ENCODE measurements around the gene CPLX3.

CPLX3 gene

GRCh38 chr15:74800559-74801094 lies 25.8 kb upstream of the CPLX3 start:
- no peak for FAIRE-seq

GRCh38 chr15:74801311-74801997 lies 25.0 kb upstream of the CPLX3 start:
- FAIRE-seq: no peak
- no peak for DNase-seq (ENCODE audit: insufficient read length, low spot score)

More at GRCh38 chr15:74800559-74801094, 25.8 kb upstream of the CPLX3 start:
- DNase-seq (ENCODE audit: insufficient read length, low spot score): no peak

- no peak for FAIRE-seq
- no peak for DNase-seq (ENCODE audit: insufficient read length, low spot score)
Measured at GRCh38 chr15:74802290-74802689, 24.1 kb upstream of the CPLX3 start.

DNA sequence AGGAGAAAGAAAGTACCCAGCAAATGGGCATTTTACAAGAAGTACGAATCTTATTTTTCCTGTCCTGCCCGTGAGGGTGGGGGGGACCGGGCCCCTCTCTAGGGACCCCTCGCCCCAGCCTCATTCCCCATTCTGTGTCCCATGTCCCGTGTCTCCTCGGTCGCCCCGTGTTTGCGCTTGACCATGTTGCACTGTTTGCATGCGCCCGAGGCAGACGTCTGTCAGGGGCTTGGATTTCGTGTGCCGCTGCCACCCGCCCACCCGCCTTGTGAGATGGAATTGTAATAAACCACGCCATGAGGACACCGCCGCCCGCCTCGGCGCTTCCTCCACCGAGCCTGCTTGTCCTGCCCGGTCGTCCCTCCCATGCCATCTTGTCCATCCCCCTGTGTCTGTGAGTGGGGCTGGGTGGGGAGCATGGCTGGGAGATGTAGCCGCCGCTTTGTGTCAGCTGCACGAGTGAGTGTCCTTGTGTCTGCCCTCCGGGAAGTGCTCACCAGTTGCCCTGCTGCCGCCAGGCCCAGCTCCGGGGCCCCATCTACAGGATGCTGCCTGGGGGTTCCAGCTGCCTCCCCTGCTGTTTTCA lies 23.5 kb upstream of the CPLX3 start:
- DNase-seq (ENCODE audit: insufficient read length, low spot score): no peak

GRCh38 chr15:74804935-74805334 lies 21.5 kb upstream of the CPLX3 start:
- no peak for FAIRE-seq
- DNase-seq (ENCODE audit: insufficient read length, low spot score): no peak

More for the DNA sequence above, 23.5 kb upstream of the CPLX3 start:
- no peak for FAIRE-seq

- DNase-seq (ENCODE audit: insufficient read length, low spot score) (no peak), FAIRE-seq (no peak)
Measured at GRCh38 chr15:74807282-74807681, 19.1 kb upstream of the CPLX3 start.

DNA sequence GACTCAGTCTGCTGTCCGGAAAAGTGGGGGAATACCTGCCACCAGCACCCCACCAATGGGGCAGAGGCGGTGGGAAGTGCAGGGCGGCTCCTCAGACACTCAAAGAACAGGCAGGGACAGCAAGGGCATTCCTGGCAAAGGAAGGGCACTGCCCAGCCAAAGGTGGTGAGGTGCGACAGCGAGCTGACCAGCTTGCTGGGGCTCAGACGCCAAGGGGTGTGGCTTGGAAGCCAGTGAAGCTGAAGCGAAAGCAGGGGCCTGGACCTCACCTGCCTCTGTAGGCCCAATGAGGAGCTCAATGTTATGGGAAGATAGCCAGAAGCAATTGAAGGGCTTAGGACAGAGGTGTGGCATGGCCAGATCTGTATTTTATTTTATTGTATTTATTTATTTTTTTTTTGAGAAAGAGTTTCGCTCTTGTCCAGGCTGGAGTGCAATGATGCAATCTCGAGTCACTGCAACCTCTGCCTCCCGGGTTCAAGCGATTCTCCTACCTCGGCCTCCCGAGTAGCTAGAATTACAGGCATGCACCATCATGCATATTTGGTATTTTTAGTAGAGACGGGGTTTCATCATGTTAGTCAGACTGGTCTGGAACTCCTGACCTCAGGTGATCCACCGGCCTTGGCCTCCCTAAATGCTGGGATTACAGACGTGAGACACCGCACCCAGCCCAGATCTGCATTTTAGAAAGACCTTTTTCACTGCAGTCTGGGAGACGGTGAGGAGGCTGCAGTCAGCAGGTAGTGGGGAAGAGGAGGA lies 18.2 kb upstream of the CPLX3 start:
- FAIRE-seq (no peak), DNase-seq (ENCODE audit: insufficient read length, low spot score) (no peak)

- FAIRE-seq (no peak), DNase-seq (ENCODE audit: insufficient read length, low spot score) (no peak)
Measured at GRCh38 chr15:74808840-74809229, 17.6 kb upstream of the CPLX3 start.

- no peak for FAIRE-seq
- no peak for DNase-seq (ENCODE audit: insufficient read length, low spot score)
Measured at GRCh38 chr15:74809242-74809641, 17.2 kb upstream of the CPLX3 start.

DNA sequence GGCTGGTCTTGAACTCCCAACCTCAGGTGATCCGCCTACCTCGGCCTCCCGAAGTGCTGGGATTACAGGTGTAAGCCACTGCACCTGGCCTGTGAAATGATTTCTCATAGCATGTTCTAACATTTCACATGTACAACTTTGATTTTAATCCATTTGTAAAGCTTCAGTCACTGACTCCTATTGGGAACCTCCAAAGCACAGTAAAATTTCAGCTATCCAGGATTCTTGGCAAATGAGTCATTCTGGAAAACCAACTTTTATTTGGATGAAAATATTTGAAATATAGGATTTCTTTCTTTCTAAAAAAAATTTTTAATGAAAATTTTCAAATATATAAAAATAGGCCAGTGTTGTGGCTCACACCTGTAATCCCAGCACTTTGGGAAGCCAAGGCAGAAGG lies 16.5 kb upstream of the CPLX3 start:
- FAIRE-seq: no peak

DNA sequence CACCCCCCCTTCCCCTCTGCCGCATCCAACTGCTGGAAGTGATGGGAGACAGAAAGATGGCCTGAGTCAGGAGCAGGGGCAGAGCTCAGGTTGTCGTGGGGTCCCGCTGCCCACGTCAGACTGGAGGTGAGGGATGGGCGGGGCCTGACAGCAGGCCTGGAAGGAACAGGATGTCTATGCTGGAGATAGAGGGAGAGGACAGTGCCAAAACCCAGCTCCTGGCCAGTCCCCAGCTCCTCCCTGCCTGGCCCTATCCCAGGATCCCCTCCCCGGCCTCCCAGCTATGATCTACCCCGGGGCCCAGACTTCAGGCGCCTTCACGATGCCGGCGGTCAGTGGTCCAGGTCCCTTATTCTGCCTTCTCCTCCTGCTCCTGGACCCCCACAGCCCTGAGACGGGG lies 13.9 kb upstream of the CPLX3 start, which contains the start of gene LMAN1L:
Gene LMAN1L (plus strand): TSS at position 303 of the 400 bp plus-strand sequence. CDS start 20 bp downstream, at position 323.
- FAIRE-seq (no peak), DNase-seq (ENCODE audit: insufficient read length, low spot score) (no peak)

More for the DNA sequence above, 16.5 kb upstream of the CPLX3 start:
- no peak for DNase-seq (ENCODE audit: insufficient read length, low spot score)

- FAIRE-seq: no peak
- DNase-seq (ENCODE audit: insufficient read length, low spot score): no peak
Measured at GRCh38 chr15:74815121-74815934, 11.1 kb upstream of the CPLX3 start.

DNA sequence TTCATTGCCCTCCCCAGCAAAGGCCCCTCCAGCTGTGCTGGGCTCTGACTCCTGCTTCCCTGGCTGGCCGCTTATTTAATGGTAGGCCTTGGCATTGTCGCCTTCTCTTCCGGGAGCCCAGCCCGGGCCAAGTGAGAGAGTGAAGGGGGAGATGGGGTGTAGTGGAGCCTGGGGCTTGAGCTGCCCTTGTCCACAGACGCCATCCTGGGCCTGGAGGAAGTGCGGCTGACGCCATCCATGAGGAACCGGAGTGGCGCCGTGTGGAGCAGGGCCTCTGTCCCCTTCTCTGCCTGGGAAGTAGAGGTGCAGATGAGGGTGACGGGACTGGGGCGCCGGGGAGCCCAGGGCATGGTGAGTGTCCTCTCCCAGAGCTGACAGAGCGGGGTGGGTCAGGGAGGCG lies 10.5 kb upstream of the CPLX3 start:
- FAIRE-seq (no peak), DNase-seq (ENCODE audit: insufficient read length, low spot score) (no peak)

GRCh38 chr15:74816624-74817369 lies 9.6 kb upstream of the CPLX3 start:
- peak; percentile 44 for FAIRE-seq
- no peak for DNase-seq (ENCODE audit: insufficient read length, low spot score)

DNA sequence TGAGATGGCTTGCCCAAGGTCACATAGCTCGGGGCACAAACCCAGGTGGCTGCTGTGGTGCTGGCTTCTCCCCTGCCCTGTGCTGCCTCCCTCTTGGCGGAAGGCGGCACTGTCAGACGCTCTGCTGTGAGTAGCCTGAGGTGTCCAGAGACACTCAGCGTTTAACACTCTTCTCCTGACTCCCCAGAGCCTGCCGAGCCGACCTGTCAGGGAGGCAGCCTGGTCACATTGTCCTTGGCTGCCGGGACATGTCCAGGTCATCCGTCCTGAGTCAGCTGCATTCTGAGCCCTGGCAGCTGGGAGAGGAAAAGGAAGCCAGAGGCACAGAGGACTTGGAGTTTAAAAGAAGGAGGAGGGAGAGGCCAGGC lies 9.1 kb upstream of the CPLX3 start:
- FAIRE-seq: no peak
- DNase-seq (ENCODE audit: insufficient read length, low spot score): no peak

GRCh38 chr15:74820056-74820455 lies 6.4 kb upstream of the CPLX3 start:
- FAIRE-seq (no peak), DNase-seq (ENCODE audit: insufficient read length, low spot score) (no peak)

DNA sequence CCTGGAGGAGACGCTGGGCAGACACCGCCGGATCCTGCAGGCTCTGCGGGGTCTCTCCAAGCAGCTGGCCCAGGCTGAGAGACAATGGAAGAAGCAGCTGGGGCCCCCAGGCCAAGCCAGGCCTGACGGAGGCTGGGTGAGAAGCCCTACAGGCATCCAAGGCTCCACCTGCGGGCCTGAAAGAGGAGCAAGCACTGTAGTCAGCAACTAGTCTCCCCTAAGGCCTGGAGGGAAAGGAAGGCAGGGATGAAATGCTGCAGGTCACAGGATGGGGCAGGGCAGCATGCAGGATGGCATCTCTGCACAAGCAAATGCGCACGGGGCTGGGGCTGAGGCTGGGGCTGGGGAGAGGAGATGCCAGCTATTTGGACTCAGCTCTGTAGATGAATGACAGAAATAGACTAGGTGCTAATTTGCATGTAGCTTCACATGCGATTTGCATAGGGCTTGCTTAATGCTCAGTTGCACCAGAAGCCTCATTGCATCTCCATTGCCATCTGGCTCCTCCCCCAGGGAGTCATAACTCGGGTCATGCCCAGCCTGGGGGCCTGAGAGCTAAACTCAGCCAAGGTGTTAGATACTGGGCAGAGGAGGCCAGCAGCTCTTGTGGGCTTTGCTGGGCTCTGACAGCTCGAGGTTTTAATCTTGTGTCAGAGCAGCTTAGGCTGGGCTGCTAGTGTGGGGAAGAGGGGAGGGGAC lies 5.2 kb upstream of the CPLX3 start:
- peak; percentile 88 for FAIRE-seq

GRCh38 chr15:74821790-74822158 lies 4.7 kb upstream of the CPLX3 start:
- DNase-seq (ENCODE audit: insufficient read length, low spot score): no peak
- FAIRE-seq: no peak

More for the DNA sequence above, 5.2 kb upstream of the CPLX3 start:
- peak; percentile 82 for DNase-seq (ENCODE audit: insufficient read length, low spot score)

DNA sequence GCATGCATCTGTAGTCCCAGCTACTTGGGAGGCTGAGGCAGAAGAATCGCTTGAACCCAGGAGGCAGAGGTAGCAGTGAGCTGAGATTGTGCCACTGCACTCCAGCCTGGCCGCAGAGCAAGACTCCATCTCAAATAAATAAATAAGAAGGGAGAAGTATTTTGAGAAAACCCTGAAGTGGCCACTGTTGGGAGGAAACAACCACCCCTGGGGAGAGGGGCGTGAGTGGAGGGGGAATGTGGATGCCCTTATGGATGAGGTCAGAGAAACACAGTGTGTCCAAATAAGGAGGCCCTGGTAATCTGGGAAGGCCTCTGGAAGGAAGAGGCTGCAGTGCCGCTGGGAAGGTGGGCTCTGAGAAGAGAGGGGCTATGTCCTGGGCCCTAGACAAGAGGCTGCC lies 4.2 kb upstream of the CPLX3 start:
- DNase-seq (ENCODE audit: insufficient read length, low spot score) (no peak), FAIRE-seq (no peak)
